ENCODE results near the gene TPRG1.

The TPRG1 gene

DNA sequence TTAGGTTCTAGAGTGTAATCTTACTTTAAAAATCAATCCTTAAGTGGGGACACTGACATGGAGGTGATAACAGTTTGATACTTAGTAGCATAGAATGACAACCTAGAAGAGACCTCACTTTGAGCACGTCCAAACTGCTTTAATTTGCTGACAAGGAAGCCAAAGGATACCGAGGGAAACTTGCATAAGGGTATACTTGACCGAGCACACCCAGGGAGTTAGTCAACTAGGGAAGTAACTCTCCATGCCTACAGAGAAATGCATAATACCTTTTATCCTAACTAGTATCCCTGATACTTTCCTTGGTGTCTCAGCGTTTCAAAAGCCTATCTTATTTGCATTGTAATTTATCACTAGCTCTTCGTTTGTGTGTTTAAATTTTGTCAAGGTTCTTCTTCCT, 5.5 kb upstream of the TPRG1 start:
- no peak for DNase-seq (ENCODE audit: low spot score)

DNA sequence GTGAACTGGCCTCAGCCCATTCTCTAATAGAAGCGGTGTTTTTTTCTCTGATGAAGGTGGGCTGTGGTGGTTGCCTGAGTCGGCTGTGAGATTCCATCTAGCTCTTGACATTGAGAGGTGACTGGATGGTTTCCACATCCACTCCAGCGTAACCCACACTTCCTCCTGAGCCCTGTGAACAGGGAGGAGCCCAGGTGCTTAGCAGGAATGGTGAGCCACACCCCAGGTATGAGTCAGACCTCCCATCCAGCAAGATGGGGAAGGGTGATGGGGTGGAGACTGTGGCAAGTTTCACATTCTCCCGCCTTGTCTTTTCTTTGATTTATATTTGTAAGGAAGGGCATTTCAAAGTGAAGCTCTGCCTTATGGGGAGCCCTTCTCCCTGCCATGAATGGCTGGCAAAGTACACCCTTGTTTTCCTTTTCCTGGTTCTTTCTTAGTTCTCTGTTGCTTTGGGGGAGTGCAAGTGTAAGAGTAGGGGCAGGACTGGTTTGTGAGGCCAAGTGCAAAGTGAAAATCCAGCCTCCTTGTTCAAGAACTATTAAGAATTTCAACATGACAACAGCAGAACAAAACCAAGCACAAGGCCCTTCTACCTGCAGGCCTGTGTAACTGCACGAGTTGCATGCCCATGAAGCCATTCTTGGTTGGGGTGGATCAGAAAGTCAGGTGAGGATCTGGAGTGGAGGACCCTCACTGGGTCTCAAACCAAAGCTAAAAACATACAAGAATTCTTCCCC, 4.6 kb upstream of the TPRG1 start:
- DNase-seq (ENCODE audit: low spot score), result no peak

DNA sequence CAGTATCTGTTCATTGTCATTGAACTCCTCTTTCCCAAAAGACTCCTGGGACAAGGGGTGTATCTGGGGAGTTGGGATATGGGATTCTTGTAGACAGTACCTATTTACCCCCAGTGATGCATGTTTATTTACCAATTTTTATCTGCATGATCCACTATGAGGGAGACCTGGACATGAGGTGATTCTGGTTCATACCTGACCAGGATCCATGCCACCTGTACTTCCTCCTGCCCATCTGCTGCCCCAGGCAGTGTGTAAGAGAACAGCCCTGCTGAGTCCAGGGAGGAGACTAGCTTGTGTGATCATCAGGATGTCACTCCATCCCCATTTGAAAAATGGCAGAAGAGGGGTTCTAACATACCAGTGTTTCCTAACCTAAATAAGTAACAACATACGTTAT, 3.1 kb upstream of the TPRG1 start:
- DNase-seq (ENCODE audit: low spot score), result no peak

DNA sequence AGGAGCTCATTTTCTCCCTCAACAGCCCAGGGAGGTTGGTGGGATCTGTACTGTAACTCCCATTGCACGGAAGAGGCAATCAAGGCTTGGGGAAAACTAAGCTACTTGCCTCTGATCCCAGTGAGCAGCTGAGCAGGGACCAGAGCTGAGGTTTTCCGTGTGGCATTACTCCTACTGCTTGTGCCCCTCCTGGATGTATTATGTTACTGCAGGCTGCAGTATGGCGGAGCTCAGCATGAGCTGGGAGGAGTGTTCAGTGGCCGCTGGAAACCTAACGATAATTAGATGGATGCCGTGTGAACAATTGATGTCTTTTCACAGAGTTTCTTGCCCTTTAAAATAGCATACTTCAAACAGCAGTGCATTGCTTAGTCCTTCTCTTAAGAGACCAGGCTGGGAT, 2.0 kb upstream of the TPRG1 start:
- no peak for DNase-seq (ENCODE audit: low spot score)

DNA sequence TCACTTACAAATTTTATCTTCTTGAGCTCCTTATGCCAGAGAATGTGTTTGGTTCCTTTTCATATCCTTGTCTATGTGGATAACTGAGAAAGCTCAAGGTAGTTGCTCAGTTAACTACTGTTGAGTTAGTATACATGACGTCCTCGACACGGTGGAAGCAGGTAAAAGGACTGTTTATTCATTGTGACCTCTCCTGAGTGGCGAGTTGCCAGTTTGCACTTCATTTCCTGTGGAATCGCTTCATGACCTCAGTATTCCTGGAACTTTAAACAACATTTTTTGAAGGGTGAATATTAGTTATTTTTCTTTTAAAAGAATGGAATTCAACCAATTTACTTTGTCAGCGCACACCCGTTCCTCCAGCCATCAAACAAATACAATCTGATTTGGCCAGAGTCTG, 1.2 kb upstream of the TPRG1 start:
- DNase-seq (ENCODE audit: low spot score), result no peak

DNA sequence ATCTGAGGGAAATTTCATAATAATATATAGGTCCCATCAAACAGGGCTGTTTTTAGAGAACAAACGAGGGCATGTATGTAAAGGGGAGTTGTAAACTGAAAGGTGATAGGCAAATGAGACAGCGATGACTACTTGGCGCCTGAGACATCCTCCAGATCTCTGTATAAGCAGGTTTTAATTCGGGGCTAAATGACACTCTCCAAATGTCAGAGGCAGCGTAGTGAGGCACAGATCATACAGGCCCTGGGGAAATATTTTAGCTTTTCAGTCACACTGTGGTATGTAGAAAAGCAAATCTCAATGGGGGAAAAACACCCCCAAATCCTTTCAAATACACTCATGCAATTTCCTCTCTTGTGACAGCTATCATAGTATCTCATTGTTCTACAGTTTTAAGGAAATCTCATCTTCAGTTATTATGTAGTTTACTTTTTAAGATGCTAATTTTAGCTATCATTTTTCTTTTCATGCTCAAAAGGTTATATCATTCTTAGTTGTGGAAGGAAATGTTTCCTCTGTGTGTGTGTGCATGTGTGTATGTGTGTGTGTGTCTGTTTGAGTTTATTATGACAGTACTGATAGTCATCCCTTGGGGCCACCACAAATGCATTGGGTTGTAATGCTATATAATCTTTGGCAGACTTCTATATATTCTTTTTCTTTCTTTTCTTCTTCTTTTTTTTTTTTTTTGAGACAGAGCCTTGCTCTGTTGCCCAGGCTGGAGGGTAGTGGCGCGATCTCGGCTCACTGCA, 1.1 kb downstream of the TPRG1 start:
- no peak for DNase-seq (ENCODE audit: low spot score)

DNA sequence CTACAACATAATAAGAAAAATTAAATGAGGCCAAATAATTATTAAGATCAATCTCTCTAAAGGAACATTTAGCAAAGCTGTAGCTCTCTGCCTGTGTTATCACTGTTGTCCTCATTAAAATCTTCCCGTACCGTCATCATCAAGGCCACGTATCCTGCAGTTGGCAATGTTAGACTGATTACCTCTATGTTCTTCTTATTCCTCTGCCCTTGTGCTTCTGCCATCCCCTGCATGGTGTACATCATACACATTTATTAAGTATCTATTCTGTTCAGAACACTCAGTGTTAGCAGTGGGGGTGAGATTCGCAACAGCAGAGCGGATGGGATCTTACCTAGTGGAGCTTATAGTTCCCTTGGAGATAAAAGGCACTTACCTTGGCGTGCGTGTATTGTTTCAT, 12.8 kb downstream of the TPRG1 start:
- DNase-seq (ENCODE audit: low spot score), result no peak

DNA sequence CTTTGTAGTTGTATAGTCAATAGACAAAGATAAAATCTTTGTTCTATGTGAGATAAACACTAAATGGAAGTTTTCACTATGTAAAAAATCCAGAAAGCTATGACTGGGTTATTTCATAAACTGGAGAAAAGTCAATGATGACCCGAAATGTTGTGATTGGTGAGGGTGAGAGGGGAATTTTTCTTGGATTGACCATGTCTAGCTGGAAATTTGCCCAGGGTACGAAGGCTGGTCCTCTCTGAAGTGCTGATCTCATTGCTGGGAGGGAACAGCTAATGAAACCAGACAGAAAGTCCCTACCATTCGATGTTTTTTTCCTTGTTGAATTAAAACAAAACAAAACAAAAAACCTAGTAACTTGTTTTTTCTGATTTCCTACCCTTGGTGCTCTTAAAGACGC, 14.3 kb downstream of the TPRG1 start:
- no peak for DNase-seq (ENCODE audit: low spot score)

DNA sequence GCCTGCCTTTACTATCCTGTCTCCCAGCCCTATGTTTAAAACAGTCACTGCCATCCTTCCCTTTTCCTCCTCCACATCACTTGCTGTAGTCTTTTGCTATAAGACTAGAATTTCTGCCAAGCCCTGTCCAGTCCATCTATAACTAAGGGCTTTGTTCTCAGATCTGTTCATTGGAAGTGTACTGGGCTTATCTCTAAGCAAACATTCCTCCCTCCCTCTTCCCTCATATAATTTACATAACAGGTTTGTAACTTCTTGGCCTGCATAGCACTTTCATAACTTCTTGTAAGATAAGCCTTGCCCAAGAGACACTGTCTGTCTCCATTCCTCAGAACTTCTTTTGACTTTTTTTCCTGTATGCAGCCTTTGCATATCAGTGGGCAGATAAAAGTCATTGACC, 16.7 kb downstream of the TPRG1 start:
- no peak for DNase-seq (ENCODE audit: low spot score)

DNA sequence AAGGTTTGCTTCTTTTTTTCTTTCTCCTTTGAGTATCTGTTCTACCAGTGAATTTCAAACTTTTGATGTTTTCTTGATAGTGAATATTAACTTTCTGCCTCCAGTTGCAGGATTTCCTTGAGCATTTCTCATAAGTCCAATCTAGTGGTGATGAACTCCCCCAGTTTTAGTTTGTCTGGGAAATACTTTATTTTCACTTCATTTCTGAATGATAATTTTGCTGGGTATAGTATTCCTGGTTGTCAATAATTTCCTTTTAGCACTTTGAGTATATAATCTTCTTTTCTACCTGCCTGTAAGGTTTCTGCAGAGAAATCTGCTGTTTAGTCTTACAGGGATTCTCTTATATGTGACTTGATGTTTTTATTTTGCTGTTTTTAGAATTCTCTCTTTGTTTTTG, 21.0 kb downstream of the TPRG1 start:
- DNase-seq (ENCODE audit: low spot score), result no peak

DNA sequence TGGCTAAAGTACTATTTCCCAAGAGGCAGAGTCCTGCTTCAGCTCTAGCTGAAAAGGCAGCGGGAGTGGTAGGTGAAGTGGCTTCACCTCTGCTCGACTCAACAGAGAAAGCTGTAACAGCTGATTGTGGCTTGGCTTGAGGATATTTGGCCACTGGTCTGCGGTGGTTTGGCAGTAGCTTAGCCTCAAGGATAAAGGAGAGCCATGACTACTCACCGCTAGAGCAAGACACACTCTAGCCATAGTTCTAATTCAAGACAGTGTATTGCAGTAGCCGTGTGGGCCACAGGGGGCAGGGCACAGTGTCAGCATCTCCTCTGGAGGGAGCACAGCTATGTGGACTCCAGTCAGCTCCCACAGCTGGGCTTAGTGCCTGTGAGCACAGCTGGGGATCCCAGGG, 23.5 kb downstream of the TPRG1 start:
- DNase-seq (ENCODE audit: low spot score), result no peak

DNA sequence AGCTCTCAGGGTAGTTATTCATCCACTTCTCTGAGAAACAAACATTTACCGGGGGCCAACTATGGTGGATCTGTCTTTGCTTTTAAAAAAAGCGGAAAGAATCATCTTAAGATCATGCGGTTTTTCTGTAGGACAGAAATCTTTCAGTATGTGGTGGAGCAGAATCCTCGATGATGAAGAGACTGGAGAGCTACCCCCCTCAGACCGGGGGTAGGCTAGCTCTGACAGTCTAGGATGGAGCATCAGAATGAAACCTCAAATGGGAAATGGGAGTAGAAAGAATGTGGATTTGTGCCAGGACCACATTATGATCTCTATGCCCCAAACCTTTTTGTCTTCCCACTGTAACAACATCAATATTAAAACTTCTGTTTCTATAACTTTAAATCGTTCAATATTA, 30.3 kb downstream of the TPRG1 start:
- DNase-seq (ENCODE audit: low spot score), result no peak

DNA sequence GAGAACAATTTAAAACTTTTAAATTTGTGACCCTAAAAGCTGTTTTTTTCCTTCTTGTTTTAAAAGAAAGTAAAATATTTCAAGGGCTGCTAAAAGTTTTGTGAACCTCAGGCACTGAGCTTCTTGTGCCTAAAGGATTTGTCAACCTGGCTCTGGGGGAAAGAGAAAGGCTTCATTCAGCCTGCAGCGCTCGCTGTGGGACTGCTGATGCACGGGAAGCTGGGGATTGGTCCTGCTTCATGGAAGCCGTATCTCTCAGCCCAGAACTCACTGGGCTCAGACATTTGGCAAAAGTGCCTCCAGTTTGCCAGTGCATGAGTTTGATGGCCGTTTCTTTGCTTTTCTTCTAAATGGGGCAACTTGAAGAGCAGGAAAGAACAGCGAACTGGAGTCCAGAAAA, 30.8 kb downstream of the TPRG1 start:
- peak; percentile 23 for DNase-seq (ENCODE audit: low spot score)

DNA sequence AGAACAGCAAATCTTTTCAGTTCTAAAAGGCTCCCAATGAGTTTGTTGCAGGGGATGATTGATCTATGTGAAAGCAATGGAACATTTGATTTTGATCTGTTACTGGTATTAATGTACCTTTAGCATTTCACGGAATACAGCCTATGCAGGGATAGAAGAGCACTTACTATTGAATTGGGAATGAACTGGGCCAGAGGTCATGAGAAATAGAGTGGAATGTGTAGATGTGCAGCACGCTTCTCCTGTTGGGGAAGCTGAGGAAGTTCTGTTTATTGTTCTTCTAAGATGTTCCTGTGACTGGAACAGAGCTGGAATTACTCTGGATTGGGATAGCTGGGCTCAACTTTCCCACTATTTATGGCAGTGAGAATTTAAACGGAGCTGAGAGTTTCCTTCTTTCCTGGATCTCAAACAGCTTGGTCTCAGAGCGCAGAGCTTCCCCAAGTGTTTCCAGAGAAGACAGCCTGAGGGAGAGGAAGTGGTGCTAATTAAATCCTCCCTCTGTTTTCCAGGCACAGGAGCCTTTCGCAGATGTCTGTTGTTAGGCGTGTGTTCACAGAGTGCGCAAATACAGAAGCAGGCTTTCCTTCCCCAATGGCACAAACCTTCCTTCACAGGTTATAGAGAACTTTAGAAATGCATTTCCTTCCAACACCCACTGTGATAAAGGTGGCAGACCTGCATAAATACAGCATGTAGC, 32.5 kb downstream of the TPRG1 start:
- DNase-seq (ENCODE audit: low spot score), result peak; percentile 22

DNA sequence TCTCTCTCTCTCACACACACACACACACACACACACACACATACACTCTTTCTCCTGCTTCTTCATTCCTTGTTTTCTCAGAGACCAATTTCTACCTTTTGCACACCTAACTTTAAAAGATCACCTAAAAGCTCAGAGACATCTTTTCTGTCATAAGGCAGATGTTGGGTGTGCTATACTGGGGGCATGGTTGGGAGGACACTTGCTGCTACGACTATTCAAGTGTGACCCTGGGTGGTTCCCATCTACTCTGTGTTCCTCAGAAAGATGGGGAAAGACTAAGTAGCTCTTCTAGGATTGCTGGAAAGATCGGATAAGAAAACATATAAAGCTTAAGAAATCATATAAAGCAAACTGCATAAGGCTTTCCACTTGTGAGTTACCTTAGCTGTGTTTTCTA, 33.2 kb downstream of the TPRG1 start:
- no peak for DNase-seq (ENCODE audit: low spot score)

DNA sequence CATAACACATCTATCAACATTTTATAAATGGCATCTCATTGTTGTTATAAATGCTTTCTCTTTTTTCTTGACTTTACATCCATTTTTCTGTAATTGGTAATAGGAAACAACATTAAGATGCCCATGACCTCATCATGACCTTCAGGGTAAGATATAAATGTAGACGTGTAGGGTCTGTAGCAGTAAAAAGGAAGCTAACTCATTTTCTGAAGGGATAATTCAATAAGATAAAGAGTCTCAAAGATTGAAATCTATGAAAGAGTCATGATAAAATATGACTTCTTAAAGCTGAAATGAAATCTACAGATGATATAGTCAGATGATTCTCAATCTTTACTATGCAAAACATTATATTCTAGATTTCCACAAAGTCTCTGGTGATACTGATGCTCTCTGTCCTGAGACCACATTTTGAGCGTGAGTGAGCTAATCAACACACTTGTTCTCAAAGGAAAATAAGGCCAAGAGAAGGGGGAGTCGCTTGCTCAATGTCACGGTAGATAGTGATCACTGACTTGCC, 38.5 kb downstream of the TPRG1 start:
- DNase-seq (ENCODE audit: low spot score), result no peak

DNA sequence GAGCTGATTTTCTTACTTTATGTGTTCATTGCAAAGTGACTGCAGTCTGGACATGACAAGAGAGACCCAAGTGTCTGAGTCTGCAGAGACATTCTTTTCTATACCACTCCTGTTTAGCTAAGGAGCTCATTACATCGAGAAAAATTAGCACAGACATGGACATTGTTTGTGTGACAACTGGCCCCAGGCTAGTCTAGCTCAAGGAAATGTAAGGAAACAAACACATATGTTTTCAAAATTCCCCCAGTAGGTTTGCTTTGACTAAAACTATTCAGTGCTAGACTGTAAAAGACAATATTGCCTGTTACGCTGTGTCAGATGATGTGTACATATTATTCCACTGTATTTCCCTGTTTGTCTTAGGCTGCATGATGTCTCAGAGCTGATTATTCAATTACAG, 40.9 kb downstream of the TPRG1 start:
- no peak for DNase-seq (ENCODE audit: low spot score)

DNA sequence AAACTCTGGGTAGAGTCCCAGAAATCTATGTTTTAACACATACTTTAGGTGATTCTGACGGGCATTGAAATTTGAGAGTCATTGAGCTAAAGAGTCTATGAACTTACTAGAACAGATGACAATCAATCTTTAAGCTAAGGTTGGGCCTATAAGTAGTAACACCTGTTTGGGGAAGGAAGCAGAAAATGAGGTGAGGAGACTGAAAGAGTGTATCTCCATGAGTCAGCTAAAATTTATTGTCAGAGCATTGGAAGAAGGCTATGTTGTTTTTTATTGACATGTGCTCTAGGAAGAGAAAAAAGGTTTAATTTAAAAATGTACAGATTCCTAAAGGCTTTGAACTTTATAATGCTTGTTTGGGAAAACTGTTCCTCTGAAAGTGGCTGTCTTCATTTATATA, 42.9 kb downstream of the TPRG1 start:
- DNase-seq (ENCODE audit: low spot score), result no peak

DNA sequence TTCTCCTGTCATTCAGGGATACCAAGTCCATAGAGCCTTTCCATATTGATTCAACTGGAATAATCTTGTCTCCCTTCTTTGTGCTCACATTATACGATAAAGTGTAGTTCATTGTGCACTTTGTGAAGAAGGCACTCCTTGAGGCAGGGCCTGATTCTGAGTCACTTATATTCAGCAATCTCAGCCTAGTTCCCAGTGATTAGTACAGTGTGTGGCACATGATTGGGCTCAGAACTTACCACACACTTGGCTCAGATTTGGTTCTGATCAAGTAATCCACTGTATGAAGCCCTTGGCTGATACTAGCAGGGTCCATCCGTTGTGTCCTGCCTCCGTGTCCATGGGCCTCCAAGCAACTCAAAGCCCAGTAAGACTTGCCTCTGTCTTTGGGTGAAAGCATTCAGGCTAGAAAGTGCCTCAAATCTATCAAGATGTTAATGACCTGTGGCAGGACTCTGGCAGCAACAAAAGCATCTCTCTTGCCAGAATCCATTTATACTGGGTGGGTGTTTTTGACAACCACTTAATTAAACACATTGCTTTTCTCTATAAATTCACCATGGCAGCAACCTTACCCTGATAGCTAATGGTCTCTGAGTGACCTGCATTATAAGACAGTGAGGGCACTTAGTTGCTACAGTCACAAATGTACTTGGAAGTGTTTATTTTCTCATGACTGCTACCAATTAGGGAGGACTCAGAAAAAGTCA, 51.3 kb downstream of the TPRG1 start:
- DNase-seq (ENCODE audit: low spot score), result no peak

DNA sequence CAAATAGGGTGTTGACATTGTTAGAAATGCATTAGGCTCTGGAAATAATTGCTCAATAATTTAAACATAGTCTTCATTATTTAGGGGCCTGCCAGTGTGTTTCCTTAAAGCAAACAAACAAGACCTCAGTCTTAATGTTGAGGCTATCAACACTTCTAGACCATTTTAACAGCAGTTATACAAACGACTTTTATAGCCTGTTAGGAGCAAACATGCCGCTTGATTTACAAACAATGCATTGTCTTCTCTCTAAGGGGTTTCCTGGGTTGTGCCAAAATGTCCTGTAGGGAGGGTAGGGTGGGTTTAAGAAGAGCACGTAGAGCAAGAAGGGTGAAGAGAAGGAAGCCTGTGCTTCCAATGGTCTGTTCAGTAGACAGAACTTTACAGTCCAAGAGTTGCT, 53.7 kb downstream of the TPRG1 start:
- no peak for DNase-seq (ENCODE audit: low spot score)

DNA sequence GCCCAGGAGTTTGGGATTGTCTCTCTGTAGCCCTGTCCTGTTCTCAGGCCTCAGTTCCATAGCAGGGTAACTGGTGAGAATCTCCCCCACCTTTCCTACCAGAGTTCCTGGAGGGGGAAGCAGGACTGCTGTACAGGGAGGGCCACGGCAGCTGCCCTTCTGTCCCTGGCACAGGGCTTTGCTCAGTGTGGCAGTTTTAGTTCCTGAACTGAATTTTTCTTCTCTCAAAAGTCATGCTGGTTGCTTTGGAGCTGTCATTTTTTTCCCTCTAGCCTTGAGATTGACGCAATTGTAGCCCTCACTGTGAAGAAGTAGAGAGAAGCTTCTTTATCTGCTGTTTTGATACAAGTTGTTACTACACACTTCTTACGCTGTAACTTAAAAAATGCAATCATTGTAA, 55.5 kb downstream of the TPRG1 start:
- DNase-seq (ENCODE audit: low spot score), result no peak

DNA sequence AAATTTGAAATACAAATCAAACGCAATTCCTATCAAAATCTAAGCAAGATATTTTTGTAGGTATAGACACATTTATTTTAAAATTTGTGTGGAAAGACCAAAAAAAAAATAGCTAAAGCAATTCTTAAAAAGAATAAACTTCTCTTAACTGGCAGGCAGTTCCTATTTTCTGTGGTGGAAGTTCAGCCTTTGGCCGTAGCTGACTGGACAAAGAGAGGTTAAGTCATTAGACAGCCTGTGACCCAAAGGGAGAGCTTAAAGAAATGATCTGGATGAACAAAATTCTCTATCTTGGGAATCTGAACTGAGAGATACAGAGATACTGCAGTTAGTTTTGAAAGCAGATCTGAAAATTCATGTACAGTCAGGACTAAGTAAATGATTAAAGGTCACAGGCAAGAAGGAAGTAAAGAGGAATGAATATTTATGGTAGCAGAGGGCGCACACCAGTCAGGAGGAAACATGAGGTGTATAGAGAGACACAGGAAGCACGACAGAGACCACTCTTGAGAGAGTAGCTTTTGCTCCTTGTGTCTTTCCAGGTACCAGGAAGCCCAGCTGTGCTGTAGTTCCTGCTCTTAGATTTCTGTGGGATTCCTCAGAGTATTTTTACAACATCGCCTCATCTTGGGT, 57.5 kb downstream of the TPRG1 start:
- DNase-seq (ENCODE audit: low spot score), result no peak
